OCI-LY3 (cell line): ENCODE data around the gene RAD1.

Experiments used
- H2AFZ ChIP-seq: fragments of 200-600, 300-600 bp; shearing (Covaris generic); 2 replicates; pipeline ENCODE4 v1.6.0; 2014; ENCODE audit warnings: antibody characterized with exemption, low read depth, low read length
- H3K27ac ChIP-seq: fragments of 200-600, 300-600 bp; sonication (generic); 2 replicates; pipeline ENCODE4 v1.5.1; 2014; ENCODE audit warnings: mild to moderate bottlenecking, low read length, moderate library complexity, mixed read lengths
- H3K27me3 ChIP-seq: fragments of 200-600, 300-600 bp; sonication (generic); 2 replicates; pipeline ENCODE4 v1.6.1; 2014; ENCODE audit warnings: low read depth, low read length, mixed read lengths
- H3K36me3 ChIP-seq: fragments of 200-600, 300-600 bp; sonication (generic); replicated peaks from 2 replicates; pipeline ENCODE3; 2014; ENCODE audit warnings: low read depth, low read length, mixed read lengths
- H3K4me1 ChIP-seq: fragments of 300-600, 200-600 bp; sonication (generic); 2 replicates; pipeline ENCODE4 v1.6.1; 2014; ENCODE audit warnings: low read length, mixed read lengths
- H3K4me2 ChIP-seq: fragments of 200-600, 300-600 bp; sonication (generic); 2 replicates; pipeline ENCODE4 v1.6.1; 2014; ENCODE audit warnings: low read length, mixed read lengths
- H3K4me3 ChIP-seq: fragments of 300-600, 200-600 bp; sonication (generic); 2 replicates; pipeline ENCODE4 v1.5.1; 2014; ENCODE audit warnings: antibody characterized with exemption, mild to moderate bottlenecking, low read length, moderate library complexity
- H3K79me2 ChIP-seq: fragments of 300-600, 200-600 bp; shearing (Covaris generic); 2 replicates; pipeline ENCODE4 v1.6.1; 2014; ENCODE audit warnings: mild to moderate bottlenecking, low read length, mixed read lengths
- H3K9ac ChIP-seq: fragments of 300-600, 200-600 bp; shearing (Covaris generic); 2 replicates; pipeline ENCODE4 v1.6.0; 2014; ENCODE audit warnings: mild to moderate bottlenecking, low read length, moderate library complexity
- H3K9me3 ChIP-seq: fragments of 200-600, 300-600 bp; shearing (Covaris generic); 2 replicates; pipeline ENCODE4 v1.6.1; 2014; ENCODE audit warnings: low read length, mixed read lengths; ENCODE audit not compliant: insufficient read depth
- H4K20me1 ChIP-seq: fragments of 200-600, 300-600 bp; sonication (generic); 2 replicates; pipeline ENCODE4 v1.6.1; 2016; ENCODE audit warnings: low read length, mixed read lengths; ENCODE audit not compliant: insufficient read depth
- EZH2phosphoT487 ChIP-seq: fragments of 200-600 bp; shearing (Covaris generic); IDR thresholded peaks from 2 replicates; pipeline ENCODE4 v1.6.1; 2018; ENCODE audit warnings: antibody characterized with exemption, mixed run types, low read depth
- TF ChIP-seq, protein P1 (sequence below): fragments of 200-600, 300-600 bp; sonication (generic); IDR thresholded peaks from 2 replicates; pipeline ENCODE4 v1.5.1; 2014; ENCODE audit warnings: antibody characterized with exemption, low read length, low read depth

Gene RAD1

GRCh38 chr5:34863946-34864345, 51.4 kb downstream of the RAD1 start:
- no peaks in the 10 kb centered on the region for H3K9me3 ChIP-seq
- H3K36me3 ChIP-seq, result no peaks in the 10 kb centered on the region
- no peaks in the 10 kb centered on the region for H3K4me1 ChIP-seq
- no peak overlapping the region for H3K9ac ChIP-seq
- no peak overlapping the region for H3K27ac ChIP-seq
- no peaks in the 10 kb centered on the region for H4K20me1 ChIP-seq
- no peaks in the 10 kb centered on the region for H3K27me3 ChIP-seq
- no peak for TF ChIP-seq EZH2phosphoT487
- no peak overlapping the region for H3K4me3 ChIP-seq
- H2AFZ ChIP-seq, result no peak overlapping the region
- no peaks in the 10 kb centered on the region for H3K79me2 ChIP-seq
- no peak overlapping the region for H3K4me2 ChIP-seq

DNA sequence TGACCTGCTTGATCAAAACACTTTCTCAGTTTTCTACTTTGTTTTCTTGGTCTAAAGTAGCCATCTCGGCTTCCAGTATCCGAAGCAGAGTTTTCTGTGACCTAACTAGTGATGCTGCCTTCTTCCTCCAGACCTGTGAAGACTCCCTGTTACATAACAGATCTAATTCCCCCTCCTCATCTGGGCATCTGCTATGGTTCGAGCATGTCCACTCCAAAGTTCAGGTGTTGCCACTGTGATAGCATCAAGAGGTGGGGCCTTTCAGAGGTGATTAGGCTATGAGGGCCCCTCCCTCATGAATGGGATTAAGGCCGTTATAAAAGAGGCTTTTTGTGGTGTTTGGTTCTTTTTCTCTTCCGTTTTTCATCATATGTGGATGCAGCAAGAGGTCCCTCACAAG, 56.1 kb downstream of the RAD1 start:
- H3K27me3 ChIP-seq, result no peaks in the 10 kb centered on the region
- H3K27ac ChIP-seq, result no peak overlapping the region
- H2AFZ ChIP-seq, result no peak overlapping the region
- H3K9me3 ChIP-seq, result no peaks in the 10 kb centered on the region
- H3K9ac ChIP-seq, result no peak overlapping the region
- no peaks in the 10 kb centered on the region for H4K20me1 ChIP-seq
- no peak overlapping the region for H3K4me3 ChIP-seq
- no peaks in the 10 kb centered on the region for H3K79me2 ChIP-seq
- no peak overlapping the region for H3K4me2 ChIP-seq
- no peaks in the 10 kb centered on the region for H3K36me3 ChIP-seq
- TF ChIP-seq, protein P1, sequence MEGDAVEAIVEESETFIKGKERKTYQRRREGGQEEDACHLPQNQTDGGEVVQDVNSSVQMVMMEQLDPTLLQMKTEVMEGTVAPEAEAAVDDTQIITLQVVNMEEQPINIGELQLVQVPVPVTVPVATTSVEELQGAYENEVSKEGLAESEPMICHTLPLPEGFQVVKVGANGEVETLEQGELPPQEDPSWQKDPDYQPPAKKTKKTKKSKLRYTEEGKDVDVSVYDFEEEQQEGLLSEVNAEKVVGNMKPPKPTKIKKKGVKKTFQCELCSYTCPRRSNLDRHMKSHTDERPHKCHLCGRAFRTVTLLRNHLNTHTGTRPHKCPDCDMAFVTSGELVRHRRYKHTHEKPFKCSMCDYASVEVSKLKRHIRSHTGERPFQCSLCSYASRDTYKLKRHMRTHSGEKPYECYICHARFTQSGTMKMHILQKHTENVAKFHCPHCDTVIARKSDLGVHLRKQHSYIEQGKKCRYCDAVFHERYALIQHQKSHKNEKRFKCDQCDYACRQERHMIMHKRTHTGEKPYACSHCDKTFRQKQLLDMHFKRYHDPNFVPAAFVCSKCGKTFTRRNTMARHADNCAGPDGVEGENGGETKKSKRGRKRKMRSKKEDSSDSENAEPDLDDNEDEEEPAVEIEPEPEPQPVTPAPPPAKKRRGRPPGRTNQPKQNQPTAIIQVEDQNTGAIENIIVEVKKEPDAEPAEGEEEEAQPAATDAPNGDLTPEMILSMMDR, result no peak
- no peak for TF ChIP-seq EZH2phosphoT487
- peaks cover 8% of the 10 kb centered on the region for H3K4me1 ChIP-seq

- H4K20me1 ChIP-seq, result no peaks in the 10 kb centered on the region
- no peaks in the 10 kb centered on the region for H3K36me3 ChIP-seq
- TF ChIP-seq, protein P1, result no peak
- no peak for TF ChIP-seq EZH2phosphoT487
- peaks cover 10% of the 10 kb centered on the region for H3K4me1 ChIP-seq
- H3K9me3 ChIP-seq, result no peaks in the 10 kb centered on the region
- no peak overlapping the region for H3K27ac ChIP-seq
- no peaks in the 10 kb centered on the region for H3K79me2 ChIP-seq
- H2AFZ ChIP-seq, result no peak overlapping the region
- no peak overlapping the region for H3K4me2 ChIP-seq
- no peak overlapping the region for H3K9ac ChIP-seq
- H3K27me3 ChIP-seq, result no peaks in the 10 kb centered on the region
- H3K4me3 ChIP-seq, result no peak overlapping the region
Observed at GRCh38 chr5:34858790-34859189, 56.5 kb downstream of the RAD1 start.

- Histone ChIP-seq H3K4me3 (no peak overlapping the region), H3K9me3 (no peaks in the 10 kb centered on the region), H4K20me1 (no peaks in the 10 kb centered on the region), H3K27ac (no peak overlapping the region), H3K27me3 (no peaks in the 10 kb centered on the region), H3K9ac (no peak overlapping the region), H3K4me1 (peaks cover 10% of the 10 kb centered on the region), H3K4me2 (no peak overlapping the region), H3K36me3 (no peaks in the 10 kb centered on the region), H2AFZ (no peak overlapping the region), H3K79me2 (no peaks in the 10 kb centered on the region)
- TF ChIP-seq EZH2phosphoT487, result no peak
- TF ChIP-seq, protein P1, result no peak
Observed at GRCh38 chr5:34857894-34858293, 57.4 kb downstream of the RAD1 start.

DNA sequence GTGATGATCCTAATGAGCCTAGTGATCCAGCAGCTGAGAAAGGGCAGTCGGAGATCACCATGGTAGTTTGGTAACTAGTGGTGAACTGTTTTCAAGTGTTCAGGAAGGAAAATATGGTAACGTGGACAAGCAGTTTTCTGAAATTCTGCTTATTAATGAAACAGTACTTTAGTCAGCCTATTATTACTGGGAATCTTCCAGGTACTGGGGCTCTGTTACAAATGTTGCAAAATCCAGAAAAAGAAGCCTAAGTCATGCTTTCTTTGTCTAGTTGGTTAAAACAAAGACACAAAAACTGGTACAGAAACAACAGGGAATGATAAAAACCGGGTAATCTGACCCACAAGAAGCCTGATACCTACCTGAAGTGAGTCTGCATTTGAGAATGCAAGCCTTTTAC, 58.1 kb downstream of the RAD1 start:
- Histone ChIP-seq H3K4me3 (no peak overlapping the region), H3K9me3 (no peaks in the 10 kb centered on the region), H3K27ac (no peak overlapping the region), H3K9ac (no peak overlapping the region), H3K4me2 (no peak overlapping the region), H3K27me3 (no peaks in the 10 kb centered on the region), H3K4me1 (peaks cover 10% of the 10 kb centered on the region), H2AFZ (no peak overlapping the region), H4K20me1 (no peaks in the 10 kb centered on the region), H3K79me2 (no peaks in the 10 kb centered on the region), H3K36me3 (no peaks in the 10 kb centered on the region)
- TF ChIP-seq, protein P1, result no peak
- no peak for TF ChIP-seq EZH2phosphoT487
